Measurements from ENCODE around the gene SOCS1. TPM values are rescaled to one million over a fixed set of nuclear protein-coding genes. Genes with fewer than 3 reads are reported as not detected.

The SOCS1 gene
- total RNA-seq, 1 donor from 2014 or later, result 7.4 TPM

DNA sequence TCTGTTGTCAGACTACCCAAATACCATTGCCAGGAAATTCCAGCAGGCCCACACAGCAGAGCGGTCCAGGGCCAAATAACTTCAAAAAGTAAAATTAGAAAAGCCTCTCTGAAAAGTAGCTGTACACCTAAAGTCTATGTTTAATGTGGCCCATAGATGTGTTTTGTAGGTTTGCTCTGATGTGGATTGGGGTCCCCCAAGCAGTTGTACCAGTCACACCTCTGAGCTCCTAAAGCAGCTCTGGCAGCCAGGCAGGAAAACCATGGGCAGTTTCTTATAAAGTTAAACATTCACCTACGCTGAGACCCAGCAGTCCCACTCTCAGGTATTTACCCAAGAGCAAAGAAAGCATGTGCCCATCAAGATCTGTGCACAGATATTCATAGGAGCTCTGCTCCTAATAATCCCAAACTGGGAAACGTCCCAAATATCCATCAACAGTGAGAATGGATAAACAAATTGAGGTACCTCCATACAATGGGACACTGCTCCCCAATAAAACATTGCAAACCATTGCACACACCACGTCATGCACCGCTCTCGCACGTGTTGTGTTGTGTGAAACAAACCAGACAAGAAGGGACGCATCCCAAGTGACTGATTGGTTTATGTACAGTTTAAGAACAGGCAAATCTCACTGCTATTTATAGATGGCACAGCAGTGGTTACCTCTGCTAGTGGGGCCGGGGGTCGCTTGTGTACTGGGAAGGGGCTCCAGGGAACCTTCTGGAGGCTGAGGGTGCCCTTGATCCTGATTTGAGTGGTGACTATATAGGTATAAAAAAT, 40.9 kb upstream of the SOCS1 start:
- no peak for DNase-seq (ENCODE audit: low spot score)
- H3K9me3 Mint-ChIP-seq (ENCODE audit: unreplicated experiment), result no peaks in the 10 kb centered on the region
- TF ChIP-seq, protein P1, sequence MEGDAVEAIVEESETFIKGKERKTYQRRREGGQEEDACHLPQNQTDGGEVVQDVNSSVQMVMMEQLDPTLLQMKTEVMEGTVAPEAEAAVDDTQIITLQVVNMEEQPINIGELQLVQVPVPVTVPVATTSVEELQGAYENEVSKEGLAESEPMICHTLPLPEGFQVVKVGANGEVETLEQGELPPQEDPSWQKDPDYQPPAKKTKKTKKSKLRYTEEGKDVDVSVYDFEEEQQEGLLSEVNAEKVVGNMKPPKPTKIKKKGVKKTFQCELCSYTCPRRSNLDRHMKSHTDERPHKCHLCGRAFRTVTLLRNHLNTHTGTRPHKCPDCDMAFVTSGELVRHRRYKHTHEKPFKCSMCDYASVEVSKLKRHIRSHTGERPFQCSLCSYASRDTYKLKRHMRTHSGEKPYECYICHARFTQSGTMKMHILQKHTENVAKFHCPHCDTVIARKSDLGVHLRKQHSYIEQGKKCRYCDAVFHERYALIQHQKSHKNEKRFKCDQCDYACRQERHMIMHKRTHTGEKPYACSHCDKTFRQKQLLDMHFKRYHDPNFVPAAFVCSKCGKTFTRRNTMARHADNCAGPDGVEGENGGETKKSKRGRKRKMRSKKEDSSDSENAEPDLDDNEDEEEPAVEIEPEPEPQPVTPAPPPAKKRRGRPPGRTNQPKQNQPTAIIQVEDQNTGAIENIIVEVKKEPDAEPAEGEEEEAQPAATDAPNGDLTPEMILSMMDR (IDR thresholded peaks at IDR 0.05; ENCODE audit: unreplicated experiment), result no peak
- H3K27me3 Mint-ChIP-seq (ENCODE audit: unreplicated experiment), result peaks cover 4% of the 10 kb centered on the region
- H3K36me3 Mint-ChIP-seq (ENCODE audit: low read depth, unreplicated experiment), result no peaks in the 10 kb centered on the region
- H3K4me1 Mint-ChIP-seq (ENCODE audit: unreplicated experiment), result peaks cover 3% of the 10 kb centered on the region
- H3K27ac Mint-ChIP-seq (ENCODE audit: unreplicated experiment), result no peak overlapping the region
- H3K4me3 Mint-ChIP-seq (ENCODE audit: unreplicated experiment), result no peak overlapping the region

DNA sequence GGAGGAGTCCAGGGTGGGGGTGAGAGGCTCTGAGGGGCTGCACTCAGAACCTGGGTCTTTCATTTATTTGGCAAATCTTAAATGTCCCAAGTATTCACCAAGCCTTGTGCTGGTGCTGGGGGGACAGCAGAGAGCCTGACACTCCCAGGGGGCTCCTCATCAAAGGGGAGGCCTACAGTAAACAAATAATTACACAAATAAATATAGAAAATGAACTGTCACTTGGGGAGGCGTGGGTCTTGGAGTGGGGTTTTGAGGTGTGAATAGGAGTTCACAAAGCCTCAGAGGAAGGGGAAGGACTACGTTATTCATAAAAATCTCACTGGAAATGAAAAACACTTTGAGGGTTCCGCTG, 40.3 kb upstream of the SOCS1 start:
- Mint-ChIP-seq H3K4me3 (ENCODE audit: unreplicated experiment) (no peak overlapping the region), H3K27me3 (ENCODE audit: unreplicated experiment) (peaks cover 6% of the 10 kb centered on the region), H3K4me1 (ENCODE audit: unreplicated experiment) (peaks cover 3% of the 10 kb centered on the region), H3K9me3 (ENCODE audit: unreplicated experiment) (no peaks in the 10 kb centered on the region), H3K27ac (ENCODE audit: unreplicated experiment) (no peak overlapping the region), H3K36me3 (ENCODE audit: low read depth, unreplicated experiment) (no peaks in the 10 kb centered on the region)
- TF ChIP-seq, protein P1 (IDR thresholded peaks at IDR 0.05; ENCODE audit: unreplicated experiment), result no peak
- no peak for DNase-seq (ENCODE audit: low spot score)

DNA sequence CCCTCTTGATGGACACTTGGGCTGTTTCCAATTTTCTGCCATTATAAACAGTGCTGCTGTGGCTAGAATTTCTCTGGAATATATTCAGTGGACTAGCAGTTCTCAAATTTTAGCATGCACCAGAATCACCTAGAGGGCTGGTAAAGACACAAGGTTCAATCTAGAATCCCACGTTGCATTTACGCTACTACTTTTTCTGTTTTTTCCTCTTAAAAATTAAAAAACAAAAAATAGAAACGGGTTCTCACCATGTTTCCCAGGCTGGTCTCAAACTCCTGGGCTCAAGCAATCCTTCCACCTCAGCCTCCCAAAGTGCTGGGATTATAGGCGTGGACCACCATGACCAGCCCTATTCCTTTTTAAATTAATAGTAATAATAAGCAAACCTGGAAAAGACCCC, 39.7 kb upstream of the SOCS1 start:
- H3K36me3 Mint-ChIP-seq (ENCODE audit: low read depth, unreplicated experiment), result no peaks in the 10 kb centered on the region
- no peak for DNase-seq (ENCODE audit: low spot score)
- peaks cover 3% of the 10 kb centered on the region for H3K4me1 Mint-ChIP-seq (ENCODE audit: unreplicated experiment)
- TF ChIP-seq, protein P1 (IDR thresholded peaks at IDR 0.05; ENCODE audit: unreplicated experiment), result no peak
- H3K27me3 Mint-ChIP-seq (ENCODE audit: unreplicated experiment), result peaks cover 7% of the 10 kb centered on the region
- no peaks in the 10 kb centered on the region for H3K9me3 Mint-ChIP-seq (ENCODE audit: unreplicated experiment)
- no peak overlapping the region for H3K4me3 Mint-ChIP-seq (ENCODE audit: unreplicated experiment)
- H3K27ac Mint-ChIP-seq (ENCODE audit: unreplicated experiment), result no peak overlapping the region

DNA sequence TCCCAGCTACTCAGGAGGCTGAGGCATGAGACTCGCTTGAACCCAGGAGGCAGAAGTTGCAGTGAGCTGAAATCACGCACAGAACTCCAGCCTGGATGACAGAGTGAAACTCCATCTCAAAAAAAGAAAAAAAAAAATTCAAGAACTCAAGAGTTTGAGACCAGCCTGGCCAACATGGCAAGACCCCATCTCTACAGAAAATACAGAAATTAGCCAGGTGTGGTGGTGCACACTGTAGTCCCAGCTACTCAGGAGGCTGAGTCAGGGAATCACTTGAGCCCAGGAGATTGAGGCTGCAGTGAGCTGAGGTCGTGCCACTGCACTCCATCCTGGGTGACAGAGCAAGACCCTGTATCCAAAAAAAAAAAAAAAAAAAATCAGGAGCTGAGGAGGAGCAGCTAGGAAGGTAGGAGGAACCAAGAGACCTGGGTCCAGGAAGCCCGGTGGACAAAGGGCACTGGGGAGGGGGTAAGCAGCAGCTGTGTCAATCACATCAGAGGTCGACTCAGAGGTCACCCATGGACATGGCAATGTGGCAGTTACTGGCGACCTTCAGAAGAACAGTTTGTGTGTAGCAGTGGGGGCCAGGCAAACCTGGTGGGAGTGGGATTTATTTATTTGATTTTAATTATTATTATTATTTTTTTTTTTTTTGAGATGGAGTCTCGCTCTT, 36.2 kb upstream of the SOCS1 start:
- H3K36me3 Mint-ChIP-seq (ENCODE audit: low read depth, unreplicated experiment), result no peaks in the 10 kb centered on the region
- peaks cover 5% of the 10 kb centered on the region for H3K27me3 Mint-ChIP-seq (ENCODE audit: unreplicated experiment)
- no peak for DNase-seq (ENCODE audit: low spot score)
- H3K4me3 Mint-ChIP-seq (ENCODE audit: unreplicated experiment), result no peak overlapping the region
- no peak overlapping the region for H3K27ac Mint-ChIP-seq (ENCODE audit: unreplicated experiment)
- TF ChIP-seq, protein P1 (IDR thresholded peaks at IDR 0.05; ENCODE audit: unreplicated experiment), result no peak
- no peaks in the 10 kb centered on the region for H3K9me3 Mint-ChIP-seq (ENCODE audit: unreplicated experiment)
- peaks cover 3% of the 10 kb centered on the region for H3K4me1 Mint-ChIP-seq (ENCODE audit: unreplicated experiment)

DNA sequence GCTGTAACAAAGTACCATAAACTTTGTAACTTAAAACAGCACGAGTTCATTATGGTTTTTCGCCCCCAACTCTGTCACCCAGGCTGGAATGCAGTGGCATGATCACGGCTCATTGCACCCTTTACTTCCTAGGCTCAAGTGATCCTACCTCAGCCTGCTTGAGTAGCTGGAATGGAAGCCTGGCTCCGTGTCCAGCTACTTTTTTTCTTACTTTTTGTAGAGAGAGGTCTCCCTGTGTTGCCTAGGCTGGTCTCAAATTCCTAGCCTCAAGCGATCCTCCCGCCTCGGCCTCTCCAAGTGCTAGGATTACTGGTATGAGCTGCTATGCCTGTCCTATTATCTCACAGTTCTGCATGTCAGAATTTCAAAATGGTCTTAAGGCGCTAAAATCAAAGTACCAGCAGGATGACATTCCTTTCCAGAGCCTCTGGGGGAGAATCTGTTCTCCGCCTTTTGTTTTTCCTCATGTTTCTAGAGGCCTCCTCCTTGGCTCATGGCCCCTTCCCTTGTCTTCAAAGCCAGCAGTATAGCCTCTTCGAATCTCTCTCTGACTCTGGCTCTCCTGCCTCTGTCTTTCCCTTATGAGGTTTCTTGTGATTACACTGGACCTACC, 35.2 kb upstream of the SOCS1 start:
- TF ChIP-seq, protein P1 (IDR thresholded peaks at IDR 0.05; ENCODE audit: unreplicated experiment), result no peak
- no peaks in the 10 kb centered on the region for H3K9me3 Mint-ChIP-seq (ENCODE audit: unreplicated experiment)
- DNase-seq (ENCODE audit: low spot score), result no peak
- H3K4me3 Mint-ChIP-seq (ENCODE audit: unreplicated experiment), result no peak overlapping the region
- no peak overlapping the region for H3K27ac Mint-ChIP-seq (ENCODE audit: unreplicated experiment)
- no peaks in the 10 kb centered on the region for H3K4me1 Mint-ChIP-seq (ENCODE audit: unreplicated experiment)
- H3K27me3 Mint-ChIP-seq (ENCODE audit: unreplicated experiment), result peaks cover 5% of the 10 kb centered on the region
- no peaks in the 10 kb centered on the region for H3K36me3 Mint-ChIP-seq (ENCODE audit: low read depth, unreplicated experiment)
